ENCODE data around the gene GLYATL1B.
A peak's percentile ranks its signal among the peaks of the same experiment; 100 is the strongest.
"Not testable (repeated sequence)": the region's sequence is repeated elsewhere in the genome, so short reads cannot be mapped to it uniquely, and the experiment has no call there.

The GLYATL1B gene

GRCh38 chr11:59095972-59096575 is 10.0 kb downstream of the GLYATL1B start:
- not testable (repeated sequence) for DNase-seq (ENCODE audit: low read depth in 2 of 2)

GRCh38 chr11:59097113-59097708 is 11.1 kb downstream of the GLYATL1B start:
- peak; percentile 20 to 39 for DNase-seq (ENCODE audit: low read depth in 2 of 2)

- not testable (repeated sequence) for DNase-seq (ENCODE audit: low read depth in 2 of 2)
These were observed 11.8 kb downstream of the GLYATL1B start for GRCh38 chr11:59097938-59098337.

- no peak for DNase-seq (ENCODE audit: low read depth in 2 of 2)
These were observed 16.2 kb downstream of the GLYATL1B start for GRCh38 chr11:59102259-59102765.

- peak in 1 of 2 donors; percentile 6 for DNase-seq (ENCODE audit: low read depth in 2 of 2)
These were observed 20.5 kb downstream of the GLYATL1B start, which contains the start of gene FAM111B for GRCh38 chr11:59106363-59107336. TSS of gene FAM111B (plus strand) at chr11:59107237. CDS start at chr11:59109626, 2,389 bp downstream.

GRCh38 chr11:59107721-59108120 is 21.6 kb downstream of the GLYATL1B start:
- not testable (repeated sequence) for DNase-seq (ENCODE audit: low read depth in 2 of 2)

GRCh38 chr11:59112494-59112893 is 26.4 kb downstream of the GLYATL1B start:
- no peak for DNase-seq (ENCODE audit: low read depth in 2 of 2)

- no peak for DNase-seq (ENCODE audit: low read depth in 2 of 2)
These were observed 28.2 kb downstream of the GLYATL1B start for GRCh38 chr11:59114344-59114743.

- DNase-seq (ENCODE audit: low read depth in 2 of 2): no peak
These were observed 29.4 kb downstream of the GLYATL1B start for GRCh38 chr11:59115553-59115952.

GRCh38 chr11:59117774-59118173 is 31.7 kb downstream of the GLYATL1B start:
- no peak for DNase-seq (ENCODE audit: low read depth in 2 of 2)

- no peak for DNase-seq (ENCODE audit: low read depth in 2 of 2)
These were observed 33.7 kb downstream of the GLYATL1B start for GRCh38 chr11:59119826-59120225.

GRCh38 chr11:59135648-59136461 is 49.7 kb downstream of the GLYATL1B start:
- peak; percentile 71 to 84 for DNase-seq (ENCODE audit: low read depth in 2 of 2)

GRCh38 chr11:59136551-59136950 is 50.4 kb downstream of the GLYATL1B start:
- not testable (repeated sequence) for DNase-seq (ENCODE audit: low read depth in 2 of 2)

GRCh38 chr11:59137190-59137589 is 51.1 kb downstream of the GLYATL1B start:
- no peak for DNase-seq (ENCODE audit: low read depth in 2 of 2)

GRCh38 chr11:59138643-59139042 is 52.5 kb downstream of the GLYATL1B start:
- no peak for DNase-seq (ENCODE audit: low read depth in 2 of 2)

- no peak for DNase-seq (ENCODE audit: low read depth in 2 of 2)
These were observed 55.1 kb downstream of the GLYATL1B start for GRCh38 chr11:59141191-59141590.

GRCh38 chr11:59141673-59142460 is 55.8 kb downstream of the GLYATL1B start:
- DNase-seq (ENCODE audit: low read depth in 2 of 2): no peak

GRCh38 chr11:59142530-59143507 is 56.7 kb downstream of the GLYATL1B start, which contains the start of gene FAM111A:
TSS of gene FAM111A (plus strand) at chr11:59142856. CDS start at chr11:59148873, 6,017 bp downstream.
- DNase-seq (ENCODE audit: low read depth in 2 of 2): peak; percentile 56 to 64

GRCh38 chr11:59144096-59144495 is 58.0 kb downstream of the GLYATL1B start:
- no peak for DNase-seq (ENCODE audit: low read depth in 2 of 2)
